DND-41 (cell line): ENCODE results near the gene GIMAP6.
A peak's percentile ranks its signal among the peaks of the same experiment; 100 is the strongest.

Experiments
- ATAC-seq: fragments of 200-7000 bp; cut with Tn5 transposase; 3 replicates; pipeline ENCODE4 v1.9.1; 2021; ENCODE audit warnings: low read depth; ENCODE audit not compliant: insufficient read depth
- DNase-seq: peaks from one replicate; pipeline ENCODE4 v3.0.0-alpha.2; 2020
- H2AFZ ChIP-seq: 2 replicates; pipeline ENCODE4 v1.6.0; 2012; ENCODE audit warnings: low read depth, low read length
- H3K27ac ChIP-seq: 2 replicates; pipeline ENCODE4 v1.5.1; 2012; ENCODE audit warnings: low read length, inconsistent platforms
- H3K27me3 ChIP-seq: fragments of 200-600 bp; sonication (generic); 2 replicates; pipeline ENCODE4 v1.6.0; 2012; ENCODE audit warnings: low read length, mild to moderate bottlenecking, inconsistent platforms; ENCODE audit not compliant: insufficient read depth, poor library complexity
- H3K36me3 ChIP-seq: 2 replicates; pipeline ENCODE4 v1.5.1; 2012; ENCODE audit warnings: low read length, inconsistent platforms; ENCODE audit not compliant: insufficient read depth
- H3K4me1 ChIP-seq: 2 replicates; pipeline ENCODE4 v1.5.1; 2012; ENCODE audit warnings: mild to moderate bottlenecking, low read length; ENCODE audit not compliant: insufficient read depth
- H3K4me2 ChIP-seq: 2 replicates; pipeline ENCODE4 v1.6.0; 2012; ENCODE audit warnings: mild to moderate bottlenecking, moderate library complexity, low read length, inconsistent platforms; ENCODE audit not compliant: insufficient read depth
- H3K4me3 ChIP-seq, 2 experiments: fragments of 200-600 bp in 1 of 2; shearing (Covaris generic) in 1 of 2; 2 replicates each; pipeline ENCODE4 v1.5.1; 2012 to 2016; ENCODE audit warnings: inconsistent platforms in 2 of 2, low read length in 2 of 2, mild to moderate bottlenecking in 2 of 2, low read depth in 1 of 2, moderate library complexity in 1 of 2
- H3K79me2 ChIP-seq: 2 replicates; pipeline ENCODE4 v1.6.0; 2012; ENCODE audit warnings: low read length, inconsistent platforms; ENCODE audit not compliant: insufficient read depth
- H3K9ac ChIP-seq: 2 replicates; pipeline ENCODE4 v1.6.0; 2012; ENCODE audit warnings: low read depth, mild to moderate bottlenecking, inconsistent platforms, low read length, moderate library complexity
- H3K9me3 ChIP-seq: 2 replicates; pipeline ENCODE4 v1.5.1; 2012; ENCODE audit warnings: low read length, moderate library complexity, mild to moderate bottlenecking, inconsistent platforms; ENCODE audit not compliant: insufficient read depth, severe bottlenecking
- H4K20me1 ChIP-seq: 2 replicates; pipeline ENCODE4 v1.6.0; 2012; ENCODE audit warnings: low read length; ENCODE audit not compliant: insufficient read depth
- CTCF ChIP-seq: IDR thresholded peaks from 2 replicates; pipeline ENCODE4 v1.5.1; 2012; ENCODE audit warnings: borderline replicate concordance, low read length, moderate library complexity, mild to moderate bottlenecking; ENCODE audit not compliant: poor library complexity, severe bottlenecking; ENCODE audit errors: extremely low read depth
- EZH2 ChIP-seq: IDR thresholded peaks from 3 replicates; pipeline ENCODE4 v1.6.1; 2012; ENCODE audit warnings: borderline replicate concordance, low read depth, mild to moderate bottlenecking, moderate library complexity, low read length, inconsistent platforms; ENCODE audit not compliant: severe bottlenecking

The GIMAP6 gene

GRCh38 chr7:150595361-150595760 lies 36.8 kb downstream of the GIMAP6 start:
- no peak overlapping the region for H3K4me2 ChIP-seq
- H2AFZ ChIP-seq = no peak overlapping the region
- no peak for DNase-seq
- H3K27me3 ChIP-seq = no peaks in the 10 kb centered on the region
- no peaks in the 10 kb centered on the region for H3K36me3 ChIP-seq
- H3K27ac ChIP-seq = no peak overlapping the region
- no peak for ATAC-seq
- H3K9me3 ChIP-seq = peaks cover 29% of the 10 kb centered on the region
- H3K9ac ChIP-seq = no peak overlapping the region
- H4K20me1 ChIP-seq = no peaks in the 10 kb centered on the region
- no peaks in the 10 kb centered on the region for H3K79me2 ChIP-seq
- H3K4me3 ChIP-seq = no peak overlapping the region
- TF ChIP-seq EZH2 = no peak
- TF ChIP-seq CTCF = no peak
- H3K4me1 ChIP-seq = no peaks in the 10 kb centered on the region

- Histone ChIP-seq H3K79me2 (no peaks in the 10 kb centered on the region), H2AFZ (no peak overlapping the region), H3K27me3 (no peaks in the 10 kb centered on the region), H3K9me3 (peaks cover 29% of the 10 kb centered on the region), H3K4me3 (no peak overlapping the region), H3K27ac (no peak overlapping the region), H4K20me1 (no peaks in the 10 kb centered on the region), H3K4me1 (no peaks in the 10 kb centered on the region), H3K36me3 (no peaks in the 10 kb centered on the region), H3K9ac (no peak overlapping the region), H3K4me2 (no peak overlapping the region)
- DNase-seq = no peak
- no peak for ATAC-seq
- TF ChIP-seq CTCF (no peak), EZH2 (no peak)
These were observed 37.4 kb downstream of the GIMAP6 start for GRCh38 chr7:150594805-150595204.

DNA sequence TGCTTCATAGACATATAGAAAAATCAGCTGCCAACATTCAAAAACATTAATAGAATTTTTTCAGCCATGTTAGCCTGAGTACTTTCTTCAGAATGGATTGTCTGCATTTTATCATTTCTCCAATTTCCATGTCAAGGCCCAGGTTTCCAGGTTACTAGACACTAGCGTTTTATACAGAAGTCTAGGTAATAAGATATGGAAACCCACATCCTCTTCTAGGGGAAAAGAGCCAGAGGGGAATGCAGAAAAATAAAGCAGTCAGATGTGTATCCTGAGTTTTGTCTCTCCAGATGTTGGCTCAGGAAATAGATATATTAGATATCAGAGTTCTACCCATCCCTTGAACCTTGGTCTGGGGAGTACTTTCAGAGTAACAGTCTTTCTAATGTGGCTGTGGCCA lies 44.6 kb downstream of the GIMAP6 start:
- Histone ChIP-seq H3K9ac (no peak overlapping the region), H3K36me3 (no peaks in the 10 kb centered on the region), H2AFZ (no peak overlapping the region), H3K9me3 (peaks cover 7% of the 10 kb centered on the region), H3K27ac (no peak overlapping the region), H3K27me3 (no peaks in the 10 kb centered on the region), H3K4me3 (no peak overlapping the region), H3K4me2 (no peak overlapping the region), H3K79me2 (no peaks in the 10 kb centered on the region), H3K4me1 (peaks cover 18% of the 10 kb centered on the region), H4K20me1 (no peaks in the 10 kb centered on the region)
- DNase-seq = no peak
- TF ChIP-seq CTCF (no peak), EZH2 (no peak)
- ATAC-seq = peak; percentile 16; the same call in 1 of the 3 replicates

DNA sequence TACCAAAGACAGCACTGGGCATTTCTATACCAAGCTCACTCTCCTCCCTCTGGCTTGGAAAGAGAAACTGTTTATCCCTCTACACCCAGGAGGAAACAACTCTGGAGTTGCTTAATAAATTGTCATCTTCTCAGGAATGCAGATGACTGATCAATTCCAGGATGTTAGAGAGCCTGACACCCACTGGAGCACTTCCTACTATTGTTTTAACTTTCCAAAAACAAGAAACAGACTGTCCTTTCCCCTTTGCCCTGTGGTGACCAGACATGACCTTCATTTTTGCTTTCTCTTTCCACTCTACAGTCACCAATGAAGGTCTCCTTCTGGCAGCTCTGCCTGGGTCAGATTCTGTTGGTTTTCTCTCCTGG lies 45.4 kb downstream of the GIMAP6 start:
- Histone ChIP-seq H3K9ac (no peak overlapping the region), H3K4me3 (no peak overlapping the region), H4K20me1 (no peaks in the 10 kb centered on the region), H3K4me1 (peaks cover 18% of the 10 kb centered on the region), H3K27me3 (no peaks in the 10 kb centered on the region), H3K9me3 (peaks cover 2% of the 10 kb centered on the region), H3K27ac (peak overlapping the region; percentile 56), H2AFZ (peak overlapping the region; percentile 65), H3K4me2 (0 out of 2 replicates have a peak overlapping the region, but pooled peaks have one; percentile 9), H3K36me3 (no peaks in the 10 kb centered on the region), H3K79me2 (no peaks in the 10 kb centered on the region)
- ATAC-seq (peak; percentile 73), DNase-seq (peak; percentile 17)
- TF ChIP-seq CTCF (no peak), EZH2 (no peak)
